ENCODE data around the gene PTPN12.

PTPN12 gene

GRCh38 chr7:77537136-77537777 is at the start of gene PTPN12:
PTPN12 (plus strand) TSS chr7:77537295; CDS start chr7:77537547, 252 bp downstream.
- TF ChIP-seq CTCF (IDR thresholded peaks at IDR 0.05) = no peak

- no peak for TF ChIP-seq CTCF (IDR thresholded peaks at IDR 0.05)
These were observed 48.1 kb upstream of the PTPN12 start for GRCh38 chr7:77488986-77489385.

- no peak for TF ChIP-seq CTCF (IDR thresholded peaks at IDR 0.05)
These were observed 40.0 kb upstream of the PTPN12 start for GRCh38 chr7:77497079-77497478.

GRCh38 chr7:77498659-77499379 is 38.3 kb upstream of the PTPN12 start:
- TF ChIP-seq CTCF (IDR thresholded peaks at IDR 0.05) = no peak

- TF ChIP-seq CTCF (IDR thresholded peaks at IDR 0.05) = no peak
These were observed 35.9 kb upstream of the PTPN12 start for GRCh38 chr7:77501192-77501515.

- no peak for TF ChIP-seq CTCF (IDR thresholded peaks at IDR 0.05)
These were observed 32.1 kb upstream of the PTPN12 start for GRCh38 chr7:77504951-77505350.

- TF ChIP-seq CTCF (IDR thresholded peaks at IDR 0.05) = no peak
These were observed 30.2 kb upstream of the PTPN12 start for GRCh38 chr7:77506899-77507298.

All from LNCAP (cell line).